ENCODE data around the gene NSMF.

GRCh38 chr9:137437691-137438590, 21.2 kb downstream of the NSMF start:
- TF ChIP-seq CTCF (IDR thresholded peaks at IDR 0.05 in 8 of 11, conservative IDR thresholded peaks at IDR 0.05 in 3 of 11) = no peak
- TF ChIP-seq POLR2A (IDR thresholded peaks at IDR 0.05) = no peak
- TF ChIP-seq POLR2AphosphoS5 (IDR thresholded peaks at IDR 0.05) = no peak
